Measurements from ENCODE around the gene IP6K3. TPM values are rescaled to one million over a fixed set of nuclear protein-coding genes. Genes with fewer than 3 reads are reported as not detected.

The IP6K3 gene
- total RNA-seq = under 0.01 and 0.28 TPM in 2 replicates

DNA sequence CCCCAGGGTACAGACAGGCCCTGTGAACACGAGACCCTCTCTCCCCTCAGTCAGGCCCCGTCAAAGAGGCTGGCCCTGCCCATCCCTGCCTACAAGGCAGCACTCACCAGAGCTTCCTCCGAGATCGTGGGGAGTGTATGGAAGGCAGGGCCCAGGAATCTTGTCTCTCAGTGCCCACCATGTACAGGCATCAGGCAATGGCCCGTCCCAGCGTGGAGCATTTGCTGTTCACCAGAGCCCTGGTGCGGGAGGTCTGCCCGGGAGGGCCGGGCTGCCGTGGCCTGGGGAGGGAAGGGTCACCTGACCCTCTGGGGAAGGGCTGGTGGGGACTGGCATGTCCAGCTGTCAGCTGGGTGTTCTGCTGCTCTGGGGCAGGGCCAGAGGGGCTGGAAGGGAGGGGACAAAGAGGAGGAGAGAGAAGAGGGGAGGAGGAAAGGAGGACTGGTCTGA lies at the start of gene IP6K3:
TSS of gene IP6K3 (minus strand) at position 255 of the 450 bp plus-strand sequence. CDS start 11,429 bp downstream, outside the sequence.

GRCh38 chr6:33788694-33789549 lies 42.2 kb upstream of the IP6K3 start, which contains the start of gene LEMD2:
Gene LEMD2, minus strand, starts transcription at chr6:33789130. Its CDS starts 14 bp downstream, at chr6:33789116.

GRCh38 chr6:33711140-33712129 lies 35.3 kb downstream of the IP6K3 start, which contains the start of gene UQCC2:
Gene UQCC2, minus strand, starts transcription at chr6:33711700. Its CDS starts 14 bp downstream, at chr6:33711686.

Other genes with a start within 250 kb of the IP6K3 start
- 11.8 and 15.3 TPM in 2 replicates for gene BAK1, start 166.6 kb downstream of the IP6K3 start, total RNA-seq
- gene ITPR3, start 125.6 kb downstream of the IP6K3 start, total RNA-seq = 9.0 and 10.4 TPM in 2 replicates
- 17.8 and 32.0 TPM in 2 replicates for gene UQCC2, start 35.2 kb downstream of the IP6K3 start, total RNA-seq
- gene LEMD2, start 42.2 kb upstream of the IP6K3 start, total RNA-seq = 41.4 and 54.1 TPM in 2 replicates
- gene MLN, start 57.1 kb upstream of the IP6K3 start, total RNA-seq = not detected in 2 replicates